Epithelial cell of esophagus (primary cell): ENCODE measurements around the gene DHX32.
"Not testable (repeated sequence)": the region's sequence is repeated elsewhere in the genome, so short reads cannot be mapped to it uniquely, and the experiment has no call there.

Experiments
- DNase-seq: peaks from one replicate; pipeline ENCODE4 v3.0.0; 2010; ENCODE audit warnings: low read depth
- H3K4me3 ChIP-seq: 2 replicates; pipeline ENCODE4 v1.5.1; 2011; ENCODE audit warnings: mild to moderate bottlenecking, low read length, control low read depth
- CTCF ChIP-seq: IDR thresholded peaks from 2 replicates; pipeline ENCODE4 v1.5.1; 2011; ENCODE audit warnings: low read depth, mild to moderate bottlenecking, low read length, control low read depth, inconsistent platforms; ENCODE audit not compliant: insufficient read depth; ENCODE audit errors: missing control alignments

The DHX32 gene

GRCh38 chr10:125916977-125917376 is 35.9 kb upstream of the DHX32 start:
- peak; percentile 15 for DNase-seq
- TF ChIP-seq CTCF = no peak
- H3K4me3 ChIP-seq = no peak overlapping the region

DNA sequence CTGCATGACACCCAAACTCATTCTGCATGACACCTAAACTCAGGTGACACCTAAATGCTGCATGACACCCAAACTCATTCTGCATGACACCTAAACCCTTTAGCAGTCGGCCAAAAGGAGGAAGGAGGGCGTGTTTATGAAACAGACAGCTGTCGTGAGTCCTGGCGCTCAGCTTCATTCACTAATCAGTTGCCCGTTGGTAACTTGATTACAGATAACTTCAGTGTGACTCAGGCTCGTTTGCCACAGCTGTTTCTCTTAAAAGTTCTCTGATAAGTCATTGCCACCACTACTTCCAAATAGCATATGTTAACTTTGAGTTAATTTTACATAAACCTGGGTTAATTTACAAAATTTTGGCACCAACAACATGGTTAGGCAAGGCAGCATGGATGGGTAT is 32.2 kb upstream of the DHX32 start:
- H3K4me3 ChIP-seq, DNase-seq: not testable (repeated sequence)

- no peak overlapping the region for H3K4me3 ChIP-seq
- TF ChIP-seq CTCF = no peak
- no peak for DNase-seq
Observed at GRCh38 chr10:125911990-125912389, 30.9 kb upstream of the DHX32 start.

DNA sequence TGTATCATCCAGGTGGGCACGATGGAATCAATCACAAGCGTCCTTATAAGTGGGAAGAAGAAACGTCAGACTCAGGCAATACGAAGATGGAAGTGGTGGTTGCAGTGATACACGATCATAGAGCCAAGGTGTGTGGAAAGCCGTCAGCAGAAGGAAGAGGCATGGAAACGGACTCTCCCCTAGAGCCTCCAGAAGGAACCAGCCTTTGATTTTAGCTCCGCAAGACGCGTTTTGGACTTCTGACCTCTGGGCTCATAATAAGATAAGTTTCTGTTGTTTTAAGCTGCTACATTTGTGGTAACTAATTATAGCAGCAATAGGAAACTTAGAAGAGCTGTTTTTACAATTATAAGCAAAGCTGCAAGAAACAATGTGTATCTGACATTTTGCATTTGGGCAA is 30.1 kb upstream of the DHX32 start:
- H3K4me3 ChIP-seq = no peak overlapping the region
- DNase-seq = no peak
- no peak for TF ChIP-seq CTCF

DNA sequence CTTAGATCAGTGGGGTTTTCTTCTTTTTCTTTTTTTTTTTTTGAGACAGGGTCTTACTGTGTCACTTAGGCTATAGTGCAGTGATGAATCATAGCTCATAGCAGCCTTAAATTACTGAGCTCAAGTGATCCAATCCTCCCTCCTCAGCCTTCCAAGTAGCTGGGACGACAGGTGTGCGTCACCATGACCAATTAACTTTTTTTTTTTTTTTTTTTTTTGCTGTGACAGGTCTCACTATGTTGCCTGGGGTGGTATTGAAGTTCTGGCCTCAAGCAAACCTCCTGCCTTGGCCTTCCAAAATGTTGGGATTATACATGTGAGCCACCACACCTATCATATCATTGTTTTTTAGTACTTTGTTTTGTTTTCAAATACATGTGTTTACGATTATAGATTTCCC is 28.4 kb upstream of the DHX32 start:
- H3K4me3 ChIP-seq, DNase-seq: not testable (repeated sequence)

GRCh38 chr10:125908813-125909212 is 27.7 kb upstream of the DHX32 start:
- not testable (repeated sequence) for H3K4me3 ChIP-seq, DNase-seq

- not testable (repeated sequence) for DNase-seq, H3K4me3 ChIP-seq
Observed at GRCh38 chr10:125907598-125907997, 26.5 kb upstream of the DHX32 start.

DNA sequence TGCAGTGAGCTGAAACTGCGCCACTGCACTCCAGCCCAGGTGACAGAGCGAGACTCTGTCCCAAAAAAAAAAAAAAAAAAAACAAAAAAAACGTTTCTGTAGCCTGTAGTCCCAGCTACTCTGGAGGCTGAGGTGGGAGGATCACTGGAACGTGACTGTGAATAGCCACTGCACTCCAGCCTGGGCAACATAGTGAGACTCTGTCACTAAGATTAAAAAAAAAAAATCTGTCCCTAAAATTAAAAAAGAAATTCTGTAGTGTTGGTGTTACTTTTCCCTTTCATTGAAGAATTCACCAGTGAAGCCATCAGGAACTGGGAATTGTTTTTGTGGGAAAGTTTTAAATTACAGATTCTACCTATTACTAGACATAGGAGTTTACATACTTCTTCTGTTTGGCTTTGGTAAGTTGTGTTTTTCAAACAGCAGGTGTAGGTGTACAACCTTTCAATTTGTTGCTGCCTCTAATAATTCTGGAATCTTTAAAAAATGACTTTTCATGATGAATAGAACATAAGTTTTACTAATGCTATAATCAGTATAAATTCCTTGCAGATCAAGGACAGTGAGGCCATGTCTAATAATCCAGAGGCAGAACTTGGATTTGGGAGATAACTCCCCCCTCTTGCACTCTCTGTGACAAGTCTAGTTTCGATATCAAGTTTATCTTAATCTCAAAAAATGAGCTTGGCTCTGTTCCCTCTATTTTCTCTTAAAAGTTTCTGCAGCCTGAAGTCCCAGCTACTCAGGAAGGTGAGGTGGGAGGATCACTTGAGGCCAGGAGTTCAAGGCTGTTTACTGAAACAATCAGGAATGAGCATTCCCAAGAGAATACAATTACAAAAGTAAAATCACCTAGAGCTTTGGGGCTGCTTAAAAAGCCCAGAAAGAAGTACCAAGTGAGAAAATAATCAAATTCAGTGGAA is 24.2 kb upstream of the DHX32 start:
- DNase-seq, H3K4me3 ChIP-seq: not testable (repeated sequence)

DNA sequence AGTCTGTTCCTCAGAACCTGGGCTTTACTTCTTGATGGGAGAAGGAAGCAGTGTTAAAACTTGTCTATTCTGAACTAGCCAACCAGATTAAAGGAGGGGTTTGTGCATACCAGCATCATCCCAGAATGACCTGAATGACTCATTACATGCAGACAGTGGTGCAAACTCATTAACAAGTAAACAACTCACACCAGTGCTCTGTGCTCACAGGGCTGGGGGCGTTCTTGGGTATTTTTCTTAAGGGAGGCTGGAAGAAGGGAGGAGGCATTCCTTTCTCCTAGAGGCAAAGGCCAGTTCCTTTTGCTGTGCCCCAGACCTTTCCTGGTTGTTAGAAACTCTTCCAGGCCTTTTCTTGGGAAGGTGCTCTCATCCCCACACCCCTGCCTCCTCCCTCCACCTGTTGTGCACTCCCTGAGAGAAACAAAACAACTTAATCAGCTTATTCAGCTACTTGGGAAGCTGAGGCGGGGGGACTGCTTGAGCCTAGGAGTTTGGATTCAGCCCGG is 22.1 kb upstream of the DHX32 start:
- DNase-seq = peak; percentile 81
- not testable (repeated sequence) for H3K4me3 ChIP-seq

DNA sequence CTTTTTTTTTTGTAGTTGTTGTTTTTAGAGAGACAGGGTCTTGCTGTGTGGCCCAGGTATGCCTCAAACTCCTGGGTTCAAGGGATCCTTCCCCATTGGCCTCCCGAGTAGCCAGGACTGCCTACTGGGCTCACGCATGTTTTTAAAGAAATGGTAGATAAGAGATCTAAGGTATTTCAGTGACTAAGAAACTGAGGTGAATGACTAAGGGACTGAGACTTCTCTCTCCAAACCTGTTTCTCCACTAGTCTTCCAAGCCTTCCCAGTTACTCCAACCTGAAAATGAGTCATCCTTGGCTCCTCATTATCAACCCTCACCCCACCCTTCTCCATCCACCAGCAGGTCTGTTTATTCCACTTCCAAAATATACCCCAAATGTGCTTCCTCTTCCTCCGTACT is 19.9 kb upstream of the DHX32 start:
- peak; percentile 82 for DNase-seq
- H3K4me3 ChIP-seq = not testable (repeated sequence)

DNA sequence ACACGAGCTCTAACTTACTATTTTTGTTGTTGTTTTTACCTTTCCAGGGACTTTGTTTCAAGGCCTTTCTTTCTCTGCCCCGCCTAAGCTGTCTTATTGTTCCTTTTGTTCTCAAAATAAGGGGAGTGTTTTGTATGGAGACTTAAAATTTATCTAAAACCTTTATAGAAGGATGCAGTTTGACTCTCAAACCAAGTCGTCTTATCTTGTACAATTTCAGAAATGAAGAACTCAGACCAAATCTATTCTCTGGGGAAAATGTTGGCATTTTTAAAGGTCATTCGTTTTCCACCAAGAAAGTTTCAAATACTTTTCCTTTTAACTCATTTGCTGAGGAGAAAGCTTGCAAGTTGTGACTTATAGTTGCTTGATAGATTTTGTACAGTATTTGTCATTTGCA is 16.2 kb upstream of the DHX32 start:
- DNase-seq = not testable (repeated sequence)
- peak overlapping the region; percentile 67 for H3K4me3 ChIP-seq

- H3K4me3 ChIP-seq = peak within 1 kb of the TSS; percentile 67
- DNase-seq = peak; percentile 87
Observed at GRCh38 chr10:125896088-125896934, 15.2 kb upstream of the DHX32 start, which contains the start of gene FANK1. FANK1 (plus strand) TSS chr10:125896564; CDS start chr10:125896643, 79 bp downstream.

DNA sequence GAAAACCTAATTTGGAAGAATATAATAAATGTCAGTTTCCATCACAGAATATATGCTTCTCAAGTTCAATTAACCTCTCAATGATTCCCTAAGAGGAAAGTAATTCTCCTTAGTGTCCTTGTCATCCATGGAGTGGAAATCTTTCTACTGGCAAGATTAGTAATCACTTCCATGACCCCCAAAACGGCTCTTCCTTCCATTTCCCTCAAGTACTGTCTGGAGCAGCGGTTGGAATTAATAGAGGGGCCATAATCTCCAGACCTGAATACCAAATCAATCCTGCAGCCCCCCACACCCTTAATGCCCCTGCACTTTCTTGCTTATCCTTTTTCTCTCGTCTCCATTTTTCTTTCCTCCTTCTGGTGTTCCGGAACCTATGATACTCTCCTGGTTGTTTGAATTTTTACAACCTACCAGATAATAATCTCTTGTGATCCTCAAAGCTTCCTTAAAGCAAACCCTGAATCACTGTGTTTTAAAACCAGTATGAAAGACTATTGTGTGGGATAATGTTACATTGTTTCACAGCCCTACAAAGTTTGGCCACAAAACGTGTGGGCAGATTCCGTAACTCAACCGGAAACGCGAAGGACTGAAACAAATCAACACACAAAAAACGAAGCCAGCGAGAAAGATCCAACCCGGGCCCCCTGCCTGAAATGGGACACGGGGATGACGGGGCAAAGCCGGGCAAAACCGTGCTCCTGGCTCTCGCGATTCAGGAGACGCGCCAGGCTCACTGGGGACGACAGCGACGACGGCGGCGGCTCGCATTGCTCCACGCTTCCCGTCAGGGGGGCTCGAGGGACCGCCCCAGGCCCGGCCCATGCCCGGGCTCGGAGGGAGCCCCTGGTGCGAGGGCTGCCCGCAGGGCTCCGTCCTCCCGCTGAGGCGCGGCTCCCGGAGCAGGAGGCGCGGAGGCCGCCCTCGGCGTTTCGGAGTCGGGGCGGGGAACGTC is 14.3 kb upstream of the DHX32 start:
- H3K4me3 ChIP-seq = peak overlapping the region; percentile 67

DNA sequence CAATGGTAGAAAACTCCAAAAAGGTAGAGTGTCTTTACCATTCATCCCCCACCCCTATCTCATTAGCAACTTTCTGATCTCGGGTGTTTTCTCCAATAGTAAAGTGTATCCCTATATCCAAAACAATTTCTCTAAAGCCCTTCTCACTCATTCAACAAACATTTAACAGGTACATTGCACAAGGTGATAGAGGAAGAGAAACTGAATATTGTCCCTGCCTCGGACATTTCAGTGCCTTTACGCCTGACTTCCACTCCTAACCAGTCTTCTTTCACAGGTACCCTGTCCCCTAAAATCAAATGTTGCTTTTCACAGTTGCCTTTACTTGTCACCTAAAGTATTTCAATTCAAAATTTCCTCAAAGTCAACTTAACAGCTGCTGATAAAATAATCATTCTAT is 13.1 kb upstream of the DHX32 start:
- not testable (repeated sequence) for DNase-seq
- H3K4me3 ChIP-seq = peak overlapping the region; percentile 14

More for the DNA sequence above, 14.3 kb upstream of the DHX32 start:
- DNase-seq = peak; percentile 54
